ENCODE data around the gene KCNMB4. TPM values are rescaled to one million over a fixed set of nuclear protein-coding genes. Genes with fewer than 3 reads are reported as not detected.

The KCNMB4 gene
- total RNA-seq, 1 donor from 2014 or later = 6.0 TPM

- peak; percentile 43 for ATAC-seq
- TF ChIP-seq CTCF (IDR thresholded peaks at IDR 0.05) = no peak
- no peak for DNase-seq
- intact Hi-C loops (cut with DNase I) = no loop called here
- H3K9me3 ChIP-seq = no peaks in the 10 kb centered on the region
- H3K27me3 ChIP-seq = no peaks in the 10 kb centered on the region
- no peak overlapping the region for H3K4me3 ChIP-seq
- H3K36me3 ChIP-seq = peaks cover 28% of the 10 kb centered on the region
- H3K27ac ChIP-seq = no peak overlapping the region
- H3K4me1 ChIP-seq = no peaks in the 10 kb centered on the region
Measured at GRCh38 chr12:70353780-70354660, 12.1 kb upstream of the KCNMB4 start.

GRCh38 chr12:70354787-70355186 lies 11.3 kb upstream of the KCNMB4 start:
- no peak overlapping the region for H3K27ac ChIP-seq

GRCh38 chr12:70355972-70356371 lies 10.1 kb upstream of the KCNMB4 start:
- Histone ChIP-seq H3K27ac (no peak overlapping the region), H3K9me3 (no peaks in the 10 kb centered on the region), H3K4me3 (no peak overlapping the region), H3K36me3 (peaks cover 28% of the 10 kb centered on the region), H3K4me1 (no peaks in the 10 kb centered on the region), H3K27me3 (no peaks in the 10 kb centered on the region)
- no peak for ATAC-seq
- DNase-seq = no peak
- no peak for TF ChIP-seq CTCF (IDR thresholded peaks at IDR 0.05)
- intact Hi-C loops (cut with DNase I) = no loop called here

More at GRCh38 chr12:70354787-70355186, 11.3 kb upstream of the KCNMB4 start:
- no peaks in the 10 kb centered on the region for H3K9me3 ChIP-seq
- ATAC-seq (no peak), DNase-seq (no peak)
- TF ChIP-seq CTCF (IDR thresholded peaks at IDR 0.05) = no peak
- peaks cover 28% of the 10 kb centered on the region for H3K36me3 ChIP-seq
- no peak overlapping the region for H3K4me3 ChIP-seq
- no peaks in the 10 kb centered on the region for H3K4me1 ChIP-seq
- intact Hi-C loops (cut with DNase I) = no loop called here
- no peaks in the 10 kb centered on the region for H3K27me3 ChIP-seq

GRCh38 chr12:70359458-70360197 lies 6.5 kb upstream of the KCNMB4 start:
- DNase-seq = no peak
- H3K27ac ChIP-seq = no peak overlapping the region
- no peak for ATAC-seq
- H3K4me1 ChIP-seq = no peaks in the 10 kb centered on the region
- H3K4me3 ChIP-seq = no peak overlapping the region
- no peak for TF ChIP-seq CTCF (IDR thresholded peaks at IDR 0.05)
- H3K27me3 ChIP-seq = peaks cover 22% of the 10 kb centered on the region
- peaks cover 4% of the 10 kb centered on the region for H3K36me3 ChIP-seq
- no peaks in the 10 kb centered on the region for H3K9me3 ChIP-seq
- intact Hi-C loops (cut with DNase I) = no loop called here

GRCh38 chr12:70360218-70360617 lies 5.9 kb upstream of the KCNMB4 start:
- TF ChIP-seq CTCF (IDR thresholded peaks at IDR 0.05) = no peak
- H3K27me3 ChIP-seq = peaks cover 27% of the 10 kb centered on the region
- no peak overlapping the region for H3K4me3 ChIP-seq
- ATAC-seq = no peak
- no peaks in the 10 kb centered on the region for H3K36me3 ChIP-seq
- no peak for DNase-seq
- H3K9me3 ChIP-seq = no peaks in the 10 kb centered on the region
- intact Hi-C loops (cut with DNase I) = no loop called here
- H3K4me1 ChIP-seq = peaks cover 5% of the 10 kb centered on the region
- H3K27ac ChIP-seq = no peak overlapping the region

All from upper lobe of right lung (tissue), 1 donor.